B cell (primary cell): ENCODE results near the gene PARD3B. TPM values are rescaled to one million over a fixed set of nuclear protein-coding genes. Genes with fewer than 3 reads are reported as not detected.

ENCODE experiments used
- ATAC-seq: fragments of 200-7000 bp; cut with Tn5 transposase; one replicate; pipeline ENCODE4 v1.10.0; 2021; ENCODE audit warnings: low read depth, mild to moderate bottlenecking, moderate number of reproducible peaks, moderate library complexity
- CTCF ChIA-PET: fragments of 350-600 bp; sonication (Branson Sonifier 250); formaldehyde crosslinking; loops from one replicate; lab custom pipeline; 2021; ENCODE audit warnings: antibody characterized with exemption, inconsistent platforms; lab: Charles Lee
- POLR2A ChIA-PET: fragments of 350-600 bp; sonication (Branson Sonifier 250); formaldehyde crosslinking; loops from one replicate; lab custom pipeline; 2021; ENCODE audit warnings: antibody characterized with exemption; lab: Charles Lee
- DNase-seq: peaks from one replicate; pipeline ENCODE4 v3.0.0; 2013
- H2AFZ ChIP-seq: 2 replicates; pipeline ENCODE4 v1.6.1; 2012; ENCODE audit warnings: mild to moderate bottlenecking, low read depth, low read length; ENCODE audit not compliant: insufficient read depth, poor library complexity, severe bottlenecking
- H3K27ac ChIP-seq, 2 donors: 1 replicate in 1 of 2; 2 replicates in 1 of 2; pipeline ENCODE4 v1.5.1; 2012 to 2013; ENCODE audit warnings: low read length in 2 of 2, mild to moderate bottlenecking in 2 of 2, moderate library complexity in 1 of 2
- H3K27me3 ChIP-seq, 4 experiments: fragments of 200-600 bp in 1 of 4; sonication (generic) in 1 of 4; replicated peaks in 1 of 4; 1 replicate in 2 of 4; 2 replicates in 2 of 4; pipeline versions ENCODE4 v1.6.1 to v1.7.0; 2013 to 2016; ENCODE audit warnings: low read length in 3 of 4, mild to moderate bottlenecking in 2 of 4, mixed read lengths in 1 of 4, moderate library complexity in 1 of 4; ENCODE audit not compliant: insufficient read depth in 4 of 4, control insufficient read depth in 3 of 4; ENCODE audit errors: control extremely low read depth in 1 of 4
- H3K36me3 ChIP-seq, 2 experiments: replicated peaks in 1 of 2; 1 replicate in 1 of 2; 2 replicates in 1 of 2; pipeline versions ENCODE4 v1.6.1 to v1.7.1; 2013; ENCODE audit warnings: low read length in 1 of 2; ENCODE audit not compliant: insufficient read depth in 2 of 2, control insufficient read depth in 1 of 2; ENCODE audit errors: control extremely low read depth in 1 of 2, extremely low read depth in 1 of 2
- H3K4me1 ChIP-seq, 2 donors: fragments of 200-600 bp in 1 of 2; sonication (generic) in 1 of 2; 1 replicate in 1 of 2; 2 replicates in 1 of 2; pipeline versions ENCODE4 v1.5.1 to v1.6.1; 2013 to 2017; ENCODE audit warnings: low read length in 2 of 2; ENCODE audit not compliant: control insufficient read depth in 2 of 2, insufficient read depth in 2 of 2
- H3K4me2 ChIP-seq: replicated peaks from 2 replicates; pipeline ENCODE3; 2012; ENCODE audit warnings: mild to moderate bottlenecking, low read depth, low read length; ENCODE audit not compliant: poor library complexity, severe bottlenecking
- H3K4me3 ChIP-seq, 5 experiments: fragments of 200-600 bp in 1 of 5; sonication (generic) in 1 of 5; 1 replicate in 3 of 5; 2 replicates in 2 of 5; pipeline versions ENCODE4 v1.5.1 to v1.7.0; 2011 to 2016; ENCODE audit warnings: low read length in 4 of 5, mild to moderate bottlenecking in 4 of 5, low read depth in 2 of 5, control low read depth in 1 of 5, moderate library complexity in 1 of 5; ENCODE audit not compliant: insufficient read depth in 1 of 5; ENCODE audit errors: control extremely low read depth in 1 of 5, extremely low read depth in 1 of 5
- H3K79me2 ChIP-seq: fragments of 200-600 bp; sonication (generic); one replicate; pipeline ENCODE4 v1.6.0; 2016; ENCODE audit warnings: low read length; ENCODE audit not compliant: control insufficient read depth, insufficient read depth
- H3K9ac ChIP-seq: fragments of 200-600 bp; sonication (generic); 2 replicates; pipeline ENCODE4 v1.6.1; 2017; ENCODE audit warnings: mild to moderate bottlenecking, low read length, moderate library complexity
- H3K9me3 ChIP-seq, 3 donors: one replicate each; pipeline versions ENCODE4 v1.6.1 to v1.7.1; 2013; ENCODE audit warnings: low read length in 2 of 3; ENCODE audit not compliant: control insufficient read depth in 2 of 3, insufficient read depth in 1 of 3; ENCODE audit errors: control extremely low read depth in 1 of 3
- H4K20me1 ChIP-seq: 2 replicates; pipeline ENCODE4 v1.6.0; 2012; ENCODE audit warnings: mild to moderate bottlenecking, low read length; ENCODE audit not compliant: insufficient read depth, control insufficient read depth, poor library complexity, severe bottlenecking
- H3K27ac Mint-ChIP-seq: one replicate; pipeline ENCODE4 v1.8.0; 2021; ENCODE audit warnings: mixed read lengths
- H3K27me3 Mint-ChIP-seq: one replicate; pipeline ENCODE4 v1.8.0; 2021; ENCODE audit warnings: mixed read lengths
- H3K4me1 Mint-ChIP-seq: one replicate; pipeline ENCODE4 v1.8.0; 2021; ENCODE audit warnings: mixed read lengths
- H3K4me3 Mint-ChIP-seq: one replicate; pipeline ENCODE4 v1.8.0; 2021; ENCODE audit warnings: mixed read lengths
- H3K9me3 Mint-ChIP-seq: one replicate; pipeline ENCODE4 v1.8.0; 2022; ENCODE audit warnings: mixed read lengths; ENCODE audit not compliant: insufficient read depth
- EZH2 ChIP-seq: IDR thresholded peaks from 2 replicates; pipeline ENCODE4 v1.6.1; 2012; ENCODE audit warnings: borderline replicate concordance, low read depth, mild to moderate bottlenecking, moderate library complexity, low read length; ENCODE audit not compliant: insufficient read depth, poor library complexity, severe bottlenecking
- WGBS: methylation state at CpG from one replicate; pipeline ENCODE4 v1.1.5; 2013; ENCODE audit warnings: missing lambda C conversion rate; ENCODE audit not compliant: insufficient coverage; 5-methylcytosine and 5-hydroxymethylcytosine counted together
- intact Hi-C: fragments of 100-400 bp; cut with micrococcal nuclease; formaldehyde crosslinking; loops from one replicate; pipeline ENCODE4 v1.10.0; 2022
- polyA plus RNA-seq: library from polyadenylated mRNA; depleted of rRNA; stranded (reverse); fragments of >200 nt; gene quantifications from 2 replicates; pipeline ENCODE4 v1.2.3, GENCODE V29; 2012
- total RNA-seq, 2 donors: library from RNA; stranded (reverse); fragments of 120-200 nt in 1 of 2; gene quantifications; 1 replicate in 1 of 2; 2 replicates in 1 of 2; pipeline versions ENCODE4 v1.2.3 to v1.2.4, GENCODE V29; 2013 to 2022
- TF ChIP-seq, protein P1 (sequence below): fragments of 200-600 bp; IDR thresholded peaks from one replicate; pipeline ENCODE4 v1.8.0; 2022; ENCODE audit warnings: antibody characterized with exemption, mild to moderate bottlenecking

Gene PARD3B
- total and polyA plus RNA-seq, 2 donors (not counting 1 experiment from before 2014, with no cell fraction given), result not detected

DNA sequence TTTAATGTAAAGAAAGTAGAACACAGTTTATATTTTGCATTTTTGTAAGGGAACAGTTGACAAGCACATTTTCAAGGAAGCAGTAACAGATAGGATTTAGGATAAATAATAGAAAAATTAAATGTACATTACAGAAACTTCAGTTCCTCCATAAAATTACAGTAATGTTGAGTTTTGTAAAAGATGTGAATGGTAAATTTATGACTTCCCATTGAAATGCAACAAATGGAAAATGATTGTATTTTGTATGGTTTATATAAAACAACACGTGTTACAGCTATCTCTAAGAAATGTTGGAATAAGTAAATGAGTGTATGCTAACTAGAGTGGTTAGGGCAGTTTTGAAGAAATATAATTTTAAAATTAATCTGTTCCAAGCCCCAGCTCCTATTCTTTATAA is 227.3 kb downstream of the PARD3B start:
- no peaks in the 10 kb centered on the region for H3K9me3 ChIP-seq
- H3K79me2 ChIP-seq, result no peaks in the 10 kb centered on the region
- Mint-ChIP-seq H3K27ac (no peak overlapping the region), H3K9me3 (no peaks in the 10 kb centered on the region), H3K27me3 (no peaks in the 10 kb centered on the region), H3K4me3 (no peak overlapping the region), H3K4me1 (no peaks in the 10 kb centered on the region)
- H3K27ac ChIP-seq, result no peak overlapping the region
- ATAC-seq, result no peak
- ChIA-PET CTCF (no interaction called here), POLR2A (no interaction called here)
- H2AFZ ChIP-seq, result no peak overlapping the region
- no peak overlapping the region for H3K4me2 ChIP-seq
- no CpG with 5 or more reads among the region's 1 CpG for whole genome bisulfite sequencing
- no peak overlapping the region for H3K4me3 ChIP-seq
- no peaks in the 10 kb centered on the region for H4K20me1 ChIP-seq
- no peaks in the 10 kb centered on the region for H3K36me3 ChIP-seq
- TF ChIP-seq, protein P1, sequence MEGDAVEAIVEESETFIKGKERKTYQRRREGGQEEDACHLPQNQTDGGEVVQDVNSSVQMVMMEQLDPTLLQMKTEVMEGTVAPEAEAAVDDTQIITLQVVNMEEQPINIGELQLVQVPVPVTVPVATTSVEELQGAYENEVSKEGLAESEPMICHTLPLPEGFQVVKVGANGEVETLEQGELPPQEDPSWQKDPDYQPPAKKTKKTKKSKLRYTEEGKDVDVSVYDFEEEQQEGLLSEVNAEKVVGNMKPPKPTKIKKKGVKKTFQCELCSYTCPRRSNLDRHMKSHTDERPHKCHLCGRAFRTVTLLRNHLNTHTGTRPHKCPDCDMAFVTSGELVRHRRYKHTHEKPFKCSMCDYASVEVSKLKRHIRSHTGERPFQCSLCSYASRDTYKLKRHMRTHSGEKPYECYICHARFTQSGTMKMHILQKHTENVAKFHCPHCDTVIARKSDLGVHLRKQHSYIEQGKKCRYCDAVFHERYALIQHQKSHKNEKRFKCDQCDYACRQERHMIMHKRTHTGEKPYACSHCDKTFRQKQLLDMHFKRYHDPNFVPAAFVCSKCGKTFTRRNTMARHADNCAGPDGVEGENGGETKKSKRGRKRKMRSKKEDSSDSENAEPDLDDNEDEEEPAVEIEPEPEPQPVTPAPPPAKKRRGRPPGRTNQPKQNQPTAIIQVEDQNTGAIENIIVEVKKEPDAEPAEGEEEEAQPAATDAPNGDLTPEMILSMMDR, result no peak
- no peak for TF ChIP-seq EZH2
- H3K9ac ChIP-seq, result no peak overlapping the region
- intact Hi-C loops, result no loop called here
- H3K4me1 ChIP-seq, result no peaks in the 10 kb centered on the region
- no peaks in the 10 kb centered on the region for H3K27me3 ChIP-seq
- DNase-seq, result no peak

- no peak overlapping the region for H3K4me3 Mint-ChIP-seq
- Histone ChIP-seq H3K79me2 (no peaks in the 10 kb centered on the region), H3K4me3 (no peak overlapping the region), H3K36me3 (no peaks in the 10 kb centered on the region), H3K4me1 (no peaks in the 10 kb centered on the region), H2AFZ (no peak overlapping the region), H3K27me3 (no peaks in the 10 kb centered on the region), H3K27ac (no peak overlapping the region), H4K20me1 (no peaks in the 10 kb centered on the region), H3K9ac (no peak overlapping the region), H3K9me3 (no peaks in the 10 kb centered on the region), H3K4me2 (no peak overlapping the region)
- no peaks in the 10 kb centered on the region for H3K4me1 Mint-ChIP-seq
- DNase-seq, result no peak
- intact Hi-C loops, result no loop called here
- ChIA-PET POLR2A (no interaction called here), CTCF (no interaction called here)
- H3K27me3 Mint-ChIP-seq, result no peaks in the 10 kb centered on the region
- H3K27ac Mint-ChIP-seq, result no peak overlapping the region
- ATAC-seq, result no peak
- H3K9me3 Mint-ChIP-seq, result no peaks in the 10 kb centered on the region
- TF ChIP-seq, protein P1, result no peak
- TF ChIP-seq EZH2, result no peak
Observed at GRCh38 chr2:204775766-204776165, 230.5 kb downstream of the PARD3B start.
